ENCODE results near the gene ZZZ3.

ZZZ3 gene

GRCh38 chr1:77642941-77643340, 39.5 kb downstream of the ZZZ3 start:
- Histone ChIP-seq H3K9me3 (ENCODE audit: control extremely low read depth in 1 of 5, control insufficient read depth in 4 of 5, insufficient read depth in 2 of 5, low read depth in 1 of 5, low read length in 4 of 5) (peaks cover 0 to 10% (median 5%) of the 10 kb centered on the region in 5 experiments), H3K27ac (ENCODE audit: insufficient read depth in 1 of 2, low read depth in 1 of 2, low read length in 2 of 2, poor library complexity in 1 of 2, severe bottlenecking in 2 of 2) (no peak overlapping the region), H3K4me3 (ENCODE audit: control insufficient read depth in 1 of 7, extremely low read depth in 1 of 7, insufficient read depth in 4 of 7, low read depth in 2 of 7, low read length in 6 of 7) (no peak overlapping the region), H3K27me3 (replicated peaks in 2 of 5; ENCODE audit: control insufficient read depth in 4 of 5, insufficient read depth in 5 of 5, low read length in 4 of 5) (no peaks in the 10 kb centered on the region), H3K4me1 (ENCODE audit: control extremely low read depth in 1 of 4, control insufficient read depth in 4 of 4, insufficient read depth in 4 of 4, low read length in 3 of 4) (no peaks in the 10 kb centered on the region), H3K36me3 (ENCODE audit: control insufficient read depth in 4 of 4, insufficient read depth in 4 of 4, low read length in 3 of 4) (peaks cover 8 to 39% (median 18%) of the 10 kb centered on the region in 4 experiments)
- no peak for DNase-seq
- POLR2A ChIA-PET: no interaction called here
- 100% methylated on average over 2 of the region's 3 CpGs for WGBS (ENCODE audit: insufficient coverage)
- CTCF ChIA-PET: interaction anchor here (1.2 kb wide), 1 partner anchor 65 kb away, joined by 3 read pairs; no protein-coding TSS in a partner anchor

- Histone ChIP-seq H3K27ac (ENCODE audit: insufficient read depth in 1 of 2, low read depth in 1 of 2, low read length in 2 of 2, poor library complexity in 1 of 2, severe bottlenecking in 2 of 2) (no peak overlapping the region), H3K9me3 (ENCODE audit: control extremely low read depth in 1 of 5, control insufficient read depth in 4 of 5, insufficient read depth in 2 of 5, low read depth in 1 of 5, low read length in 4 of 5) (peaks cover 0 to 6% (median 0%) of the 10 kb centered on the region in 5 experiments), H3K4me3 (ENCODE audit: control insufficient read depth in 1 of 7, extremely low read depth in 1 of 7, insufficient read depth in 4 of 7, low read depth in 2 of 7, low read length in 6 of 7) (no peak overlapping the region), H3K27me3 (replicated peaks in 2 of 5; ENCODE audit: control insufficient read depth in 4 of 5, insufficient read depth in 5 of 5, low read length in 4 of 5) (no peaks in the 10 kb centered on the region), H3K36me3 (ENCODE audit: control insufficient read depth in 4 of 4, insufficient read depth in 4 of 4, low read length in 3 of 4) (peaks cover 8 to 35% (median 17%) of the 10 kb centered on the region in 4 experiments), H3K4me1 (ENCODE audit: control extremely low read depth in 1 of 4, control insufficient read depth in 4 of 4, insufficient read depth in 4 of 4, low read length in 3 of 4) (no peaks in the 10 kb centered on the region)
- WGBS (ENCODE audit: insufficient coverage): 97% methylated on average over 3 of the region's 5 CpGs
- ChIA-PET CTCF (interaction anchor here (0.7 to 1.2 kb wide), 3 partner anchors 31 to 65 kb away, joined by 3 to 4 read pairs (median 3); no protein-coding TSS in a partner anchor), POLR2A (no interaction called here)
- DNase-seq: no peak
Observed at GRCh38 chr1:77642196-77642595, 40.3 kb downstream of the ZZZ3 start.

DNA sequence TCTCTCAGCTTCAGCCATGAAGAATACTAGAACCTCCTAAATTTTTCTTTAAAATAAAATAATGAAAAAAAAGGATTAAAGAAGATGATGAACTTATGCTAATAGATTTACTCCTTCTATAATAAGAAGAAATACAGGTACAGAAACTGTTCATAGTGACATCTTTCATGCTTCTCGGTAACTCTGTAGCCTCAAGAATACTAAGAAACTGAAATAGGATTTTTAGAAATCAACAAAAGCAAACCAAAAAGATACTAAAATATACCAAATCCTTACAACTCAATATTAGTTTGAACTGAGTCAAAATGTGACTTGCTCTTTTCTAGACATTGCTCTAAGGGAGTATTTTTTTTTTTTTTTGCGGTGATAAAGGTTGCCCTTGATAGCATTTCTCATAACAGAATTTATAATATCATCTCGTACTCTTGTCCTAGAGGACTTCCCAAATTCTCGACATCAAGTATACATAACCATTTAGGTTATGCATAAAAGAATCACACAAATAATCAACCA, 42.8 kb downstream of the ZZZ3 start:
- H3K9me3 ChIP-seq (ENCODE audit: control extremely low read depth in 1 of 5, control insufficient read depth in 4 of 5, insufficient read depth in 2 of 5, low read depth in 1 of 5, low read length in 4 of 5): no peaks in the 10 kb centered on the region
- no peaks in the 10 kb centered on the region for H3K27me3 ChIP-seq (replicated peaks in 2 of 5; ENCODE audit: control insufficient read depth in 4 of 5, insufficient read depth in 5 of 5, low read length in 4 of 5)
- no peaks in the 10 kb centered on the region for H3K4me1 ChIP-seq (ENCODE audit: control extremely low read depth in 1 of 4, control insufficient read depth in 4 of 4, insufficient read depth in 4 of 4, low read length in 3 of 4)
- H3K4me3 ChIP-seq (ENCODE audit: control insufficient read depth in 1 of 7, extremely low read depth in 1 of 7, insufficient read depth in 4 of 7, low read depth in 2 of 7, low read length in 6 of 7): no peak overlapping the region
- peaks cover 8 to 24% (median 13%) of the 10 kb centered on the region in 4 experiments for H3K36me3 ChIP-seq (ENCODE audit: control insufficient read depth in 4 of 4, insufficient read depth in 4 of 4, low read length in 3 of 4)
- no peak overlapping the region for H3K27ac ChIP-seq (ENCODE audit: insufficient read depth in 1 of 2, low read depth in 1 of 2, low read length in 2 of 2, poor library complexity in 1 of 2, severe bottlenecking in 2 of 2)
- WGBS (ENCODE audit: insufficient coverage): 90% methylated on average over 2 of the region's 4 CpGs
- no peak for DNase-seq
- ChIA-PET CTCF (no interaction called here), POLR2A (no interaction called here)

- no peaks in the 10 kb centered on the region for H3K27me3 ChIP-seq (replicated peaks in 2 of 5; ENCODE audit: control insufficient read depth in 4 of 5, insufficient read depth in 5 of 5, low read length in 4 of 5)
- CTCF ChIA-PET: no interaction called here
- no peak for DNase-seq
- no peaks in the 10 kb centered on the region for H3K9me3 ChIP-seq (ENCODE audit: control extremely low read depth in 1 of 5, control insufficient read depth in 4 of 5, insufficient read depth in 2 of 5, low read depth in 1 of 5, low read length in 4 of 5)
- H3K27ac ChIP-seq (ENCODE audit: insufficient read depth in 1 of 2, low read depth in 1 of 2, low read length in 2 of 2, poor library complexity in 1 of 2, severe bottlenecking in 2 of 2): no peak overlapping the region
- POLR2A ChIA-PET: no interaction called here
- no peak overlapping the region for H3K4me3 ChIP-seq (ENCODE audit: control insufficient read depth in 1 of 7, extremely low read depth in 1 of 7, insufficient read depth in 4 of 7, low read depth in 2 of 7, low read length in 6 of 7)
- WGBS (ENCODE audit: insufficient coverage): 100% methylated on average over 1 of the region's 3 CpGs
- no peaks in the 10 kb centered on the region for H3K4me1 ChIP-seq (ENCODE audit: control extremely low read depth in 1 of 4, control insufficient read depth in 4 of 4, insufficient read depth in 4 of 4, low read length in 3 of 4)
- H3K36me3 ChIP-seq (ENCODE audit: control insufficient read depth in 4 of 4, insufficient read depth in 4 of 4, low read length in 3 of 4): peaks cover 6 to 24% (median 14%) of the 10 kb centered on the region in 4 experiments
Observed at GRCh38 chr1:77639056-77639455, 43.4 kb downstream of the ZZZ3 start.

DNA sequence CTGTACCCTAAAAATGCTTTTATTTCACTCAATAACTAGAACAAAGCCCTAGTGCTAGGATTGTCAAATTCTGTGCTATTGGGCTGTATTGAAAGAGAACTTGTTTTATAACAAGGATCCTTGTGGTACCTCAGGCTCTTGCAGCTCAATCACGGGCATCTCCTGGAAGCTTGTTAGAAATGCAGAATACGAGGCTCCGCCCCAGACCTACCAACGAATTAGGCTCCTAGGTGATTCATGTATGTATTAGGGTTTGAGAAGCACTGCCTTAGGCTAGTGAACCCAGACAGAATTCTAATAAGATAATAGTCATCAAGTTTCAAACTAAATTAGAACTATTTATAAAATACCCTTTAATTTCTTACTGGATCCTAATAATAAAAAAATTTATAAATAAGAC, 45.6 kb downstream of the ZZZ3 start:
- H3K27me3 ChIP-seq (replicated peaks in 2 of 5; ENCODE audit: control insufficient read depth in 4 of 5, insufficient read depth in 5 of 5, low read length in 4 of 5): no peaks in the 10 kb centered on the region
- H3K36me3 ChIP-seq (ENCODE audit: control insufficient read depth in 4 of 4, insufficient read depth in 4 of 4, low read length in 3 of 4): peaks cover 5 to 38% (median 28%) of the 10 kb centered on the region in 4 experiments
- no peak for DNase-seq
- POLR2A ChIA-PET: no interaction called here
- CTCF ChIA-PET: no interaction called here
- no peak overlapping the region for H3K4me3 ChIP-seq (ENCODE audit: control insufficient read depth in 1 of 7, extremely low read depth in 1 of 7, insufficient read depth in 4 of 7, low read depth in 2 of 7, low read length in 6 of 7)
- WGBS (ENCODE audit: insufficient coverage): 100% methylated on average over 1 of the region's 4 CpGs
- peaks cover 2 to 9% (median 6%) of the 10 kb centered on the region in 4 experiments for H3K4me1 ChIP-seq (ENCODE audit: control extremely low read depth in 1 of 4, control insufficient read depth in 4 of 4, insufficient read depth in 4 of 4, low read length in 3 of 4)
- no peak overlapping the region for H3K27ac ChIP-seq (ENCODE audit: insufficient read depth in 1 of 2, low read depth in 1 of 2, low read length in 2 of 2, poor library complexity in 1 of 2, severe bottlenecking in 2 of 2)
- no peaks in the 10 kb centered on the region for H3K9me3 ChIP-seq (ENCODE audit: control extremely low read depth in 1 of 5, control insufficient read depth in 4 of 5, insufficient read depth in 2 of 5, low read depth in 1 of 5, low read length in 4 of 5)
